Measurements from ENCODE around the gene SLC1A3.

GRCh38 chr5:36685631-36686288 is 79.4 kb downstream of the SLC1A3 start:
- TF ChIP-seq CTCF (conservative IDR thresholded peaks at IDR 0.05; ENCODE audit: low read depth, low read length) (no peak), EZH2 (IDR thresholded peaks at IDR 0.05; ENCODE audit: borderline replicate concordance, low read depth, low read length, poor library complexity, severe bottlenecking) (no peak)

All from A673 (cell line).